SHP77 treated with DMSO at 0.1 percent for 48 hours (cell line): ENCODE measurements around the gene LHX2.

Source experiments
- DNase-seq: peaks from one replicate; lab custom pipeline; 2025; lab: John Stamatoyannopoulos, UW

Gene LHX2

DNA sequence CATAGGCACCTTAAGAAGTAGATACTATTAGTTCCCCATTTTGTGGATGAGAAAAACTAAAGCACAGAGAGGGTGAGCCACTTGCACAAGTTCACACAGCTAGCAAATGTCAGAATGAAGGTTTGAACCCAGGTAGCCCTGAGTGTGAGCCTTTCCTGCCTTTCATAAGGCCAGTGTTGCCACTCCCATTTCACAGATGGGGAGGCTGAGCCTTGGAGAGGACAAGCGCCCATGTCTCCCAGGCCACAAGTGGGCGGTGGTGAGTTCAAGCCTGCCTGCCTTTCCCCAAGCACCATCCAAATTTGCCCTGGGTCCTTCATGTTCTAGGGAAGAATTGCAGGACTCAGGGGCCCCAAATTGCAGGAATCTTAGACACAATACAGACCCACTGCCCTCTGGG lies 50.6 kb downstream of the LHX2 start:
- DNase-seq = no peak

DNA sequence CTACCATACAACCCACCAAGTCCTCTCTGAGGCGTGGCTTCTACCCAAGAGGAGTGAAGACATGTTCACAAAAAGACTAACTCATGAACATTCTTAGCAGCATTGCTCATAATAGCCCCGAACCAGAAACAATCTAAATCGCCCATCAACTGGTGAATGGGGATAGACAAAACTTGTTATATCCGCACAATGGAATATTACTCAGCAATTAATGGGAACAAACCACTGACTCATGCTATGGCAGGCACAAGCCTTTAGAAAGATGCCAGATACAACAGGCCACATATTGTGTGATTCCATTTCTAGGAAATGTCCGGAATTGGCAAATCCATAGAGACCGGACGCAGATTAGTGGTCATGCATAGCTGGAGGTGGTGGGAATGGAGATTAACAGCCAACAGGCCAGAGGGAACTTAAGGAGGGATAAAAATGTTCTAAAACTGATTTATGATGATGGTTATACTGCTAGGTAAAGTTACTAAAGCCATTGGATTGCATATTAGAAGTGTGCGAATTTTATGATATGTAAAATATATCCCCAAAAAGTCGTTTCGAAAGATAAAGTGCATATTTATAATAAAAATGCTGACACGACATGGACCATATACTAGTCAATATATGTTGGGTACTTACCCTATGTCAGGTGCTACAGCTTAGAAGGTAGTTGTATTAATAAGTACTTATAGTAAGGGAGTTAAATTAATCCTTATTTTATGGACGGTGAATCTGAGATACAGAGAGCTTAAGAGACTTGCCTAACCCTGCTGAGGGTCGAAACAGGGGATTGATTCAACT lies 55.4 kb downstream of the LHX2 start:
- no peak for DNase-seq

DNA sequence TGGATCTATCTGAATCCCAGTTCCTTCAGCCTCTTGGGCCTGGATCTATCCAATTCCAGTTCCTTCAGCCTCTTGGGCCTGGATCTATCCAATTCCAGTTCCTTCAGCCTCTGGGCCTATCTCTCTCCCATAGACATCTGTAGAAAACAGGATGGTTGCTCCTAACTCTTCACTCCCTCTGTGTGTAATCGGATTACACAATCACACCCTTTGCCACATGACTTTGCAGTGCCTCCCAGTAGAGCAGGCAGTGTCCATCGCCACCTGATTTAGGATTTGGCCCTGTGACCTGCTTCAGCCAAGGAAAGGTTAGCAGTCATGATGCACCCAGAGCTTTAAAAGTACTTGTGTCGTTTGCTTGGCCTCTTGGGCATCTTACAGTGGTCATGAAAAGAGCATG lies 56.7 kb downstream of the LHX2 start:
- DNase-seq = no peak

DNA sequence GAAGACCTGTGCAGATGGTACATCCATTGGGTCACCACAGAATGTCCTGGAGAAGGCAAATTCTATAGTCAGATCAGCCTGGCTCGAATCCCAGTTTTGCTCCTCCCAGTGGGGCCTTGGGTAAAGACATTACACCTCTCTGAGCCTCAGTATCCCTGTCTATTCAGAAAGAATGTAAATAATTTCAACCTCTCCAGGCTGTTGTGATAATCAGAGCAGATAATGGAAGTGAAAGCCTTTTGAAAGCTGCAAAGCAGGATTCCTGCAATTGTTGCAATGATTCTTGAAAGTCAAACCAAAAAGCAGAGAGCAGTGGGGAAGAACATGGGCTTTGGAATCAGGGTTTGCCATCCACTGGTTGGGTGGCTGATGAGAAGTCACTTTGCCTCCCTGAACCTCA lies 63.2 kb downstream of the LHX2 start:
- DNase-seq = no peak

DNA sequence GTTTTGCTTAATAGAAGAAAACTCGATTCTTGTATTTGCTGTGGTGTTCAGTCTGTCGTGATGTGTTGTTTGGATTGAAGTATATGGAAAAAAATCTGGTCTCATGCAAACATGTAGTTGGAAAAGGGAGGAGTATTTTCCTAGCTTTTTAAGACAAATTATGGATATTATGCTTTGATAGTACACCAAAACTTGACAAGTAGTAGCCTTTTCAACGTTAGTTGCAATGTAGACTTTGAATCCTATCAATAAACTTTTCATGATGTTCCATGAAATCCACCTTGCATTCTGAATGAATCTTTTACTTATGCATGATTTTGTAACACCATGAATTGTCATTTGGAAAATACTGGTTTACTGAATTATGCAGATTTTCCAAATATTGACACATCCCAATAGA lies 64.2 kb downstream of the LHX2 start:
- DNase-seq = no peak

DNA sequence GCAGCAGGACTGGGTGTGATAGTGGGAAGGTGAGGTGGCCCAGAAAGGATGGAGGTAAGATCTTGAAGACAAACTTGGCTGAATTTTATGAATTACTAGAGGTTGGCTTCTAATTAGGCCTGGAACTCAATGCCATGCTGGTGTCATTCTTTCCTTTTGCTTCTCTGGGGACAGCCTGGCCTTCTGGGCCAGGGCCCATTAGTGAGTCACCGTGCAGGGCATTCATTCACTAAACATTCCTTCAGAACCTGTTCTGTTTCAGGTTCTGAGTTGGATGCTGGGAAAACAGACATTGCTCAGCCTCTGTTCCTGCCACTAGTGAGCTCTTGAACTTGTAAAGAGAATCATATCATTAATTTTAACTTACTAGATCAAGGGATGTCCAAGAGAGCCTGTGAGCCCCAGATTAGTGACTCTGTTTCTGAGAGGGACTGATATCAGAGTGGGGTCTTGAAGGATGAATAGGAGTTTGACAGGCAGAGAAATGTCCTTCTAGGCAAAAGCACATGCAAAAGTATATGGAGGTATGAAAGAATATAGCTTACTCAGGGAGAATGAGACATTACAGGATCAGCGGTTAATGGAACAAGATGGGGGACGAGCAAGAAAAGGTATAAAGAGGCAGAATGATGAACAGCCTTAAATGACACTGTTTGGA lies 66.5 kb downstream of the LHX2 start:
- DNase-seq = no peak

DNA sequence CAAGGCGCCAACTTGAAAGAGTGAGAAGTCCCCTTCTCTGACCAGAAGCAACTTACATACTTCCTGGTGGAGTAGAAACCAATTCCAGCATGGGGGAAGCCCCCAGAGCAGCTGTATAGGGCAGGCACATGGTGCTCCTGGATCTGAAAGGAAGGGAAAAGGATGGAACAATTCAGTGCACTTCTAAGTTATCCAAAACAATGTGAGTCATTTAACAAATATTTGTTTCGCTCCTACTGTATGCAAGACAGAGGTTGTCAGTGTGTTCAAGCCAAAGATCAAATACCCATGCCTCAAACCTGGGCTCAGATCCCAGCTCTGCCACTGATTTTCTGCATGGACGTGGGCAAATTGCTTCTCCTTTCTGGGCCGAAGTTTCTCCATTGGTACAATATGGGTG lies 67.1 kb downstream of the LHX2 start:
- DNase-seq = no peak

DNA sequence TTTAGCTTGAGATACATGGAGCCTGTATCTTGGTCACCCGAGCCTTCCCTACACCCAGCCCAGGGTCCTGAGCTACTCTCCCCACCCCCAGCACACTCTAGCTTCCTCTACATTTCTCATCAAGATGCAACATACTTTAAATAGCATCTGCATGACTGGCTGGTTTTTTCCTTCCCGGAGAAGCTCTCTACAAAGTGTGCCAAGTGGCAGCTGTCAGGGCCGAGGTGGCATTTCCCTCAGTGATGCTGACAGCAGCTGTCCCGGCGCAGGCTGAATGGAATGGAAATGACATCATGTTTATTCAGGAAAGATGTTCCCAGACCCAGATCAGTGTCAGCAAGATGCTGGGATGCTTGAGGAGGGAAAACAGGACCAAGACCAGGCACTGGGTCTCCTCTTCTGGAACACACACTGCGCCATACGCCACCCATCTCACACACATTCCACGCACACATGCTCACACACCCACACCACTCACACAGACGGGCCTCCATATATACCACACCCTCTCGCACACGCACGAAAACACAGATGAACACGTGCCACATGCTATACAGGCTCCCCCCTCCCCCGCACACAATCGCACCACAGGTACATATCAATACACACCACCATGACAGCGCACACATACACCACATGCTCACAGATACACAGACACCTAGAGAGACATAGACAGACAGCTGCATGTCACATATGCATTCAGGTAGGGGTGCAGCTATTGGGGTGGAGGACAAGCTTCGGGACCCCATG lies 67.8 kb downstream of the LHX2 start:
- peak; percentile 89 for DNase-seq

DNA sequence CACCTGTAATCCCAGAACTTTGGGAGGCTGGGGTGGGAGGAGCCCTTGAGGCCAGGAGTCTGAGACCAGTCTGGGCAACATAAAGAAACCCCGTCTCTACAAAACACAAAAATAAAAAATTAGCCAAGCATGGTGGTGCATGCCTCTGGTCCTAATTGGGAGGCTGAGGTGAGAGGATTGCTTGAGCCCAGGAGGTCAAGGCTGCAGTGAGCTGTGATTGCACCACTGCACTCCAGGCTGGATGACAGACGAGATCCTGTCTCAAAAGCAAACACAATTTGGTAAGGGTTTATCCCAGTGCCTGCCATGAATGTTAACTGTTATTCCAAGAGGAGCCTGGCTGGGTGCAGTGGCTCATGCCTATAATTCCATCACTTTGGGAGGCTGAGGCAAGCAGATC lies 71.1 kb downstream of the LHX2 start:
- no peak for DNase-seq
